Ishikawa (cell line): ENCODE measurements around the gene ABCC11.

Experiments used
- CEBPB ChIP-seq: IDR thresholded peaks from 2 replicates; pipeline ENCODE4 v1.6.1; 2012
- CREB1 ChIP-seq: IDR thresholded peaks from 2 replicates; pipeline ENCODE4 v1.6.1; 2012; ENCODE audit warnings: low read depth
- EGR1 ChIP-seq: IDR thresholded peaks from 2 replicates; pipeline ENCODE4 v1.6.1; 2012
- EP300 ChIP-seq: IDR thresholded peaks from 2 replicates; pipeline ENCODE4 v1.6.1; 2012; ENCODE audit warnings: borderline replicate concordance
- FOXM1 ChIP-seq: IDR thresholded peaks from 2 replicates; pipeline ENCODE4 v1.6.1; 2012; ENCODE audit warnings: low read depth, borderline replicate concordance
- MAX ChIP-seq: IDR thresholded peaks from 2 replicates; pipeline ENCODE4 v1.6.1; 2012
- NFIC ChIP-seq: IDR thresholded peaks from 2 replicates; pipeline ENCODE4 v1.6.1; 2012
- RAD21 ChIP-seq: IDR thresholded peaks from 2 replicates; pipeline ENCODE4 v1.6.1; 2012; ENCODE audit warnings: low read depth
- TAF1 ChIP-seq: IDR thresholded peaks from 2 replicates; pipeline ENCODE4 v1.6.1; 2012; ENCODE audit warnings: low read depth, mild to moderate bottlenecking
- TCF12 ChIP-seq: IDR thresholded peaks from 2 replicates; pipeline ENCODE4 v1.6.1; 2012; ENCODE audit warnings: low read depth
- TEAD4 ChIP-seq: IDR thresholded peaks from 2 replicates; pipeline ENCODE4 v1.6.1; 2012
- USF1 ChIP-seq: IDR thresholded peaks from 2 replicates; pipeline ENCODE4 v1.6.1; 2012
- YY1 ChIP-seq: IDR thresholded peaks from 2 replicates; pipeline ENCODE4 v1.6.1; 2012; ENCODE audit warnings: low read depth
- ZBTB7A ChIP-seq: IDR thresholded peaks from 2 replicates; pipeline ENCODE4 v1.6.1; 2012; ENCODE audit warnings: low read depth
- TF ChIP-seq, protein P1 (sequence below): IDR thresholded peaks from 2 replicates; pipeline ENCODE4 v1.6.1; 2012; ENCODE audit warnings: low read depth, mild to moderate bottlenecking

ABCC11 gene

DNA sequence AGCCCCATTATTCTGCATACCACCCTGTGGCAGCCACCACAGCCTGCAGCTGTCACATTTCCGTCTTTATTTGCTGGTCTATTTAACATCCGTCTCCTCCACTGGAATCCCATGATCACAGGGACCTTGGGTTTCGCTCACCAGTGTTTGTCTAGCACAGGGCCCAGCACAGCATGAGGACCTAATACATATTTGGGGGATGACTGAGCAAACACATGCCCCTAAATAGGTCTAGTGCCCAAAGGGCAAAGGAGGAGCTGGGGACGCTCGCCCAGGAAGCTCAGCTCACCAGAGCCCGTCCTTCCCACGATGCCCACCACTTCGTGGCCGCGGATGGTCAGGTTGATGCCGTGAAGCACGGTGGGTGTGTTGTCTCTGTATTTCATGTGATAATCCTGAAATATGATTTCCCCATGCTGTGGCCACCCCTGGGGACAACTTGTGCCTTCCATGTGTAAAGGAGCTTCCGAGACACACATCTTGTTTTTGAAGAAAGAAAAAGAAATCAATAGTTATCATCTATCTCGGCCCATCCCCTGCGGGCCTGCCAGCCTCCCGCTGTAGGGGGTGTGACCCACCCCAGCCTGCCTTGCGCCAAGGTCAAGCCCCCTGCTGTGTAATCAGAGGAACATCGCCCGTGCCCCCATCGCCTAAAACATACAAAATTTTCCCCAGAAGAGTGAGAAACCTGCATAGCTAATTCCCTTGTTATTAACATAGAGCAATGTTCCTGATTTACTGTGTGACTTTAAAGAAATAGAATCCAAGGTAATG is 70.5 kb downstream of the ABCC11 start:
- TF ChIP-seq FOXM1, result no peak
- TF ChIP-seq MAX, result no peak
- no peak for TF ChIP-seq YY1
- no peak for TF ChIP-seq CREB1
- TF ChIP-seq RAD21, result no peak
- no peak for TF ChIP-seq EP300
- TF ChIP-seq CEBPB, result no peak
- TF ChIP-seq TEAD4, result no peak
- TF ChIP-seq TAF1, result no peak
- TF ChIP-seq USF1, result no peak
- no peak for TF ChIP-seq TCF12

GRCh38 chr16:48173889-48174288 is 73.5 kb downstream of the ABCC11 start:
- TF ChIP-seq EGR1 (no peak), FOXM1 (no peak), TEAD4 (no peak), CEBPB (no peak), MAX (no peak), EP300 (no peak), YY1 (no peak), TCF12 (no peak), NFIC (no peak), ZBTB7A (no peak), RAD21 (no peak), TAF1 (no peak)
- TF ChIP-seq, protein P1, sequence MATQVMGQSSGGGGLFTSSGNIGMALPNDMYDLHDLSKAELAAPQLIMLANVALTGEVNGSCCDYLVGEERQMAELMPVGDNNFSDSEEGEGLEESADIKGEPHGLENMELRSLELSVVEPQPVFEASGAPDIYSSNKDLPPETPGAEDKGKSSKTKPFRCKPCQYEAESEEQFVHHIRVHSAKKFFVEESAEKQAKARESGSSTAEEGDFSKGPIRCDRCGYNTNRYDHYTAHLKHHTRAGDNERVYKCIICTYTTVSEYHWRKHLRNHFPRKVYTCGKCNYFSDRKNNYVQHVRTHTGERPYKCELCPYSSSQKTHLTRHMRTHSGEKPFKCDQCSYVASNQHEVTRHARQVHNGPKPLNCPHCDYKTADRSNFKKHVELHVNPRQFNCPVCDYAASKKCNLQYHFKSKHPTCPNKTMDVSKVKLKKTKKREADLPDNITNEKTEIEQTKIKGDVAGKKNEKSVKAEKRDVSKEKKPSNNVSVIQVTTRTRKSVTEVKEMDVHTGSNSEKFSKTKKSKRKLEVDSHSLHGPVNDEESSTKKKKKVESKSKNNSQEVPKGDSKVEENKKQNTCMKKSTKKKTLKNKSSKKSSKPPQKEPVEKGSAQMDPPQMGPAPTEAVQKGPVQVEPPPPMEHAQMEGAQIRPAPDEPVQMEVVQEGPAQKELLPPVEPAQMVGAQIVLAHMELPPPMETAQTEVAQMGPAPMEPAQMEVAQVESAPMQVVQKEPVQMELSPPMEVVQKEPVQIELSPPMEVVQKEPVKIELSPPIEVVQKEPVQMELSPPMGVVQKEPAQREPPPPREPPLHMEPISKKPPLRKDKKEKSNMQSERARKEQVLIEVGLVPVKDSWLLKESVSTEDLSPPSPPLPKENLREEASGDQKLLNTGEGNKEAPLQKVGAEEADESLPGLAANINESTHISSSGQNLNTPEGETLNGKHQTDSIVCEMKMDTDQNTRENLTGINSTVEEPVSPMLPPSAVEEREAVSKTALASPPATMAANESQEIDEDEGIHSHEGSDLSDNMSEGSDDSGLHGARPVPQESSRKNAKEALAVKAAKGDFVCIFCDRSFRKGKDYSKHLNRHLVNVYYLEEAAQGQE, result no peak

DNA sequence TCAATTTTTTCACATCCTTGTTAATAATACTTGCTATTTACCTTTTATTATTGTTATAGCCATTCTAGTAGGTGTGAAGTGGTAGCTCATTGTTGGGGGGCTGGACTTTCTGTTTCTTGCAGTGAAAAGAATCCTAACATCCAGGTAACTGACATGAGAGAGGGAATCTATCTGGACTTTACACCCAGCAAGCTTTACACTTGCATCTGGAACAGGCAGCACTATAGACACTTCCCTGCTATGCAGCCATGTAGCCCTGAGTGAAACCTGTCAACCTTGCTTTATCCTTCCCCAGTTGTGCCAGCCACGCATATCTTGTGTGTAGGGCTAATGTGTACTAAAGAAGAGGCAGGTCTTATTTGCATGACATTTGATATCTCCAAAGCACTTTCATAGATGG is 74.7 kb downstream of the ABCC11 start:
- TF ChIP-seq FOXM1, result no peak
- TF ChIP-seq CEBPB, result no peak
- no peak for TF ChIP-seq NFIC
- TF ChIP-seq TCF12, result no peak
- no peak for TF ChIP-seq CREB1
- no peak for TF ChIP-seq TEAD4
- TF ChIP-seq YY1, result no peak
- no peak for TF ChIP-seq EP300
- TF ChIP-seq RAD21, result no peak
- TF ChIP-seq, protein P1, result no peak
- TF ChIP-seq EGR1, result no peak
- TF ChIP-seq MAX, result no peak
- TF ChIP-seq ZBTB7A, result no peak
- no peak for TF ChIP-seq TAF1
- TF ChIP-seq USF1, result no peak

DNA sequence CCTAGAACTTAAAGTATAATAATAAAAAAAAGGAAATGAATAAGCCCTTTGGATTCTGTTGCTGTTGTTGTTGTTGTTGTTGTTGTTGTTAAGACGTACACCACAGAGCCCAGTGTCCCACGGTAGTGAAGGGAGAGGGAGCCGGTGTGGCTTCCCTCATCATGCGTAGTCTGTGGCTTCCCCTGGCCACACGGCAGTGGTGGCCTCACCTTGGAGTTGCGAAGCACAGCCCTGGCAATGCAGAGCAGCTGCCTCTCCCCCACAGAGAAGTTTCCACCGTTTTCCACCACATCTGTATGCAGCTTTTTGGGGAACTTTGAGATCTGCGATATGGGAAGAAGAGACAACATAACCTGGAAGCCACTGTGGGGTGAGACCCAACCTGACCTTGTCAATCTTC is 77.4 kb downstream of the ABCC11 start:
- TF ChIP-seq USF1 (no peak), TEAD4 (no peak)

- TF ChIP-seq TAF1, result no peak
- TF ChIP-seq EP300, result no peak
- TF ChIP-seq TCF12, result no peak
- TF ChIP-seq NFIC, result no peak
- TF ChIP-seq ZBTB7A, result no peak
- TF ChIP-seq CREB1, result no peak
- no peak for TF ChIP-seq CEBPB
- TF ChIP-seq YY1, result no peak
- TF ChIP-seq RAD21, result no peak
- TF ChIP-seq FOXM1, result no peak
- no peak for TF ChIP-seq EGR1
- no peak for TF ChIP-seq USF1
- no peak for TF ChIP-seq MAX
- TF ChIP-seq, protein P1, result no peak
- TF ChIP-seq TEAD4, result no peak
These were observed 79.3 kb downstream of the ABCC11 start for GRCh38 chr16:48168075-48168474.
